ENCODE data around the gene GLIS1.

DNA sequence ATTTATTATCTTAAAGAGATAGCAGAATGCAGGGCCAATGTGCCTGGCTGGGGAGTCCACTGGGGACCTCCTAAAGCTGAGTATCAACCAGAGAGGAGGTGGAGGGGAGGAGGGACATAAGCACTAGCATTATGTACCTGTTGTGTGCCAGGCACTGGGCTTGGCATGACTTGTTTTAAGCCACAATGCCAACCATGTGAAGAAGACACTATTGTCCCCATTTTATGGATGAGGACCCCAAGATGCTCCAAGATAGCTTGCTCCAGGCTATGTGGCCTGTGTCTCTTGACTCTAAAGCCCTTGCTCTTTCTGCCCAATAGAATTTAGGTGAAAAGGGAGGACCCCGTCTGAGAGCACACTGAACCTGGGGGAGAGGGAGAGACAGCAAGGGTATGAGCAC lies 111.3 kb downstream of the GLIS1 start:
- TF ChIP-seq, protein P1, sequence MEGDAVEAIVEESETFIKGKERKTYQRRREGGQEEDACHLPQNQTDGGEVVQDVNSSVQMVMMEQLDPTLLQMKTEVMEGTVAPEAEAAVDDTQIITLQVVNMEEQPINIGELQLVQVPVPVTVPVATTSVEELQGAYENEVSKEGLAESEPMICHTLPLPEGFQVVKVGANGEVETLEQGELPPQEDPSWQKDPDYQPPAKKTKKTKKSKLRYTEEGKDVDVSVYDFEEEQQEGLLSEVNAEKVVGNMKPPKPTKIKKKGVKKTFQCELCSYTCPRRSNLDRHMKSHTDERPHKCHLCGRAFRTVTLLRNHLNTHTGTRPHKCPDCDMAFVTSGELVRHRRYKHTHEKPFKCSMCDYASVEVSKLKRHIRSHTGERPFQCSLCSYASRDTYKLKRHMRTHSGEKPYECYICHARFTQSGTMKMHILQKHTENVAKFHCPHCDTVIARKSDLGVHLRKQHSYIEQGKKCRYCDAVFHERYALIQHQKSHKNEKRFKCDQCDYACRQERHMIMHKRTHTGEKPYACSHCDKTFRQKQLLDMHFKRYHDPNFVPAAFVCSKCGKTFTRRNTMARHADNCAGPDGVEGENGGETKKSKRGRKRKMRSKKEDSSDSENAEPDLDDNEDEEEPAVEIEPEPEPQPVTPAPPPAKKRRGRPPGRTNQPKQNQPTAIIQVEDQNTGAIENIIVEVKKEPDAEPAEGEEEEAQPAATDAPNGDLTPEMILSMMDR (conservative IDR thresholded peaks at IDR 0.05; ENCODE audit: low read depth, low read length), result no peak
- no peak for TF ChIP-seq EZH2phosphoT487 (IDR thresholded peaks at IDR 0.05; ENCODE audit: borderline replicate concordance, low read length)
